Lung (tissue), 16 donors: ENCODE results near the gene ANKRD13D. TPM values are rescaled to one million over a fixed set of nuclear protein-coding genes. Genes with fewer than 3 reads are reported as not detected.

Source experiments
- ATAC-seq: fragments of 200-7000 bp; cut with Tn5 transposase; one replicate; pipeline ENCODE4 v1.9.1; 2020; ENCODE audit warnings: moderate number of reproducible peaks; ENCODE audit not compliant: insufficient read depth, low FRiP score
- DNase-seq, 3 donors: peaks; one replicate each; pipeline ENCODE4 v3.0.0-alpha.2; 2013 to 2017
- H3K27ac ChIP-seq, 2 donors: one replicate each; pipeline ENCODE4 v1.5.1; 2013; ENCODE audit warnings: mild to moderate bottlenecking in 2 of 2, moderate library complexity in 2 of 2, control low read depth in 1 of 2, inconsistent platforms in 1 of 2, low read depth in 1 of 2, low read length in 1 of 2
- H3K27me3 ChIP-seq, 3 donors: one replicate each; pipeline ENCODE4 v1.5.1; 2013; ENCODE audit warnings: low read length in 2 of 3; ENCODE audit not compliant: control insufficient read depth in 3 of 3, insufficient read depth in 3 of 3
- H3K36me3 ChIP-seq, 4 donors: one replicate each; pipeline ENCODE4 v1.5.1; 2013; ENCODE audit warnings: low read length in 4 of 4, mild to moderate bottlenecking in 1 of 4, moderate library complexity in 1 of 4; ENCODE audit not compliant: control insufficient read depth in 4 of 4, insufficient read depth in 4 of 4
- H3K4me1 ChIP-seq, 5 donors: one replicate each; pipeline ENCODE4 v1.5.1; 2013; ENCODE audit warnings: low read length in 5 of 5, mild to moderate bottlenecking in 2 of 5, moderate library complexity in 1 of 5; ENCODE audit not compliant: control insufficient read depth in 5 of 5, insufficient read depth in 5 of 5
- H3K4me3 ChIP-seq: one replicate; pipeline ENCODE4 v1.5.1; 2013; ENCODE audit warnings: mild to moderate bottlenecking, control low read depth, moderate library complexity
- H3K9ac ChIP-seq, 2 donors: one replicate each; pipeline ENCODE4 v1.5.1; 2013; ENCODE audit warnings: low read length in 2 of 2, control low read depth in 1 of 2; ENCODE audit not compliant: insufficient read depth in 1 of 2
- H3K9me3 ChIP-seq, 4 donors: one replicate each; pipeline ENCODE4 v1.5.1; 2013; ENCODE audit warnings: low read length in 3 of 4, mild to moderate bottlenecking in 1 of 4, moderate library complexity in 1 of 4; ENCODE audit not compliant: control insufficient read depth in 4 of 4, insufficient read depth in 3 of 4
- CTCF ChIP-seq: IDR thresholded peaks from 2 replicates; pipeline ENCODE4 v1.5.1; 2012; ENCODE audit warnings: mild to moderate bottlenecking; ENCODE audit errors: control extremely low read depth, extremely low read depth
- WGBS, 2 donors: extraction: QIAGEN DNeasy Blood & Tissue Kit; methylation state at CpG; one replicate each; pipeline ENCODE4 v1.1.7; 2013; 5-methylcytosine and 5-hydroxymethylcytosine counted together
- long read RNA-seq, 5 donors: transcript quantifications; one replicate each; lab custom pipeline, GENCODE V29; 2026
- polyA plus RNA-seq, 2 donors: library from polyadenylated mRNA; stranded (reverse); fragments of 200-250 nt; gene quantifications; one replicate each; pipeline ENCODE4 v1.2.1, GENCODE V29; 2013
- total RNA-seq, 2 donors: library from RNA; depleted of rRNA in 1 of 2; stranded (reverse); fragments of >200 nt in 1 of 2; gene quantifications; one replicate each; pipeline ENCODE4 v1.2.1, GENCODE V29; 2014 to 2021
- donor health status: control.
- donor health status: control.
- donor health status: Bipolar disorder and iron deficiency.
- donor health status: healthy.
- donor health status: DM: yes; HTN: yes; CAD: no.

Gene ANKRD13D
- 10 to 100 TPM; 35.9 to 86.2 TPM for total RNA-seq
- polyA plus RNA-seq = 10 to 100 TPM; 55.8 to 65.3 TPM
- long read RNA-seq, donor 1, transcript ANKRD13D-202 (15 exons, 2,881 nt) = major isoform, 5 of 6 reads
- long read RNA-seq, donor 1, partial matches to known transcripts = 0 of 6 reads
- long read RNA-seq, donor 1, other reads (novel, unspliced or antisense) = 0 of 6 reads
- long read RNA-seq, donor 2, partial matches to known transcripts = 0 of 1 reads
- long read RNA-seq, donor 2, other reads (novel, unspliced or antisense) = 0 of 1 reads
- long read RNA-seq, donor 3, partial matches to known transcripts = 0 of 2 reads
- long read RNA-seq, donor 3, other reads (novel, unspliced or antisense) = 0 of 2 reads
- long read RNA-seq, donor 4, partial matches to known transcripts = 0 of 4 reads
- long read RNA-seq, donor 4, other reads (novel, unspliced or antisense) = 0 of 4 reads
- long read RNA-seq, donor 5, partial matches to known transcripts = 6 of 8 reads
- long read RNA-seq, donor 5, other reads (novel, unspliced or antisense) = 0 of 8 reads

GRCh38 chr11:67289226-67289650 is at the start of gene ANKRD13D:
ANKRD13D (plus strand) TSS chr11:67289303; CDS start chr11:67289461, 158 bp downstream.
- DNase-seq (no peak), ATAC-seq (no peak)
- WGBS, 2 donors = 0 to 1% methylated on average over 12 to 56 of the region's 56 CpGs
- H3K4me3 ChIP-seq = peak within 1 kb of the TSS; percentile 72
- H3K9me3 ChIP-seq = peaks cover 0 to under 1% (median 0%) of the 10 kb centered on the region in 4 donors
- H3K27ac ChIP-seq = peak within 1 kb of the TSS; percentile 92 to 96
- no peaks in the 10 kb centered on the region for H3K27me3 ChIP-seq
- peak within 1 kb of the TSS; percentile 63 to 83 for H3K9ac ChIP-seq
- H3K36me3 ChIP-seq = peaks cover 0 to 43% (median 27%) of the 10 kb centered on the region in 4 donors
- H3K4me1 ChIP-seq = peaks cover 0 to 31% (median 9%) of the 10 kb centered on the region in 5 donors
- no peak for TF ChIP-seq CTCF

- Histone ChIP-seq H3K4me1 (peaks cover 2 to 33% (median 13%) of the 10 kb centered on the region in 5 donors), H3K4me3 (peak overlapping the region; percentile 66), H3K9me3 (no peaks in the 10 kb centered on the region), H3K36me3 (peaks cover 5 to 22% (median 7%) of the 10 kb centered on the region in 4 donors), H3K27me3 (no peaks in the 10 kb centered on the region), H3K9ac (peak overlapping the region; percentile 95 to 96), H3K27ac (peak overlapping the region; percentile 91 to 93)
- TF ChIP-seq CTCF = no peak
- DNase-seq (peak; percentile 99), ATAC-seq (peak; percentile 96)
- 0% methylated on average over 31 of the region's 31 CpGs for WGBS, 2 donors
Measured at GRCh38 chr11:67239783-67240575, 49.1 kb upstream of the ANKRD13D start.

GRCh38 chr11:67240576-67241389 is 48.3 kb upstream of the ANKRD13D start:
- Histone ChIP-seq H3K27me3 (no peaks in the 10 kb centered on the region), H3K4me1 (peaks cover 2 to 33% (median 13%) of the 10 kb centered on the region in 5 donors)

More at GRCh38 chr11:67240576-67241389, 48.3 kb upstream of the ANKRD13D start:
- WGBS, 2 donors = 2% methylated on average over 16 of the region's 16 CpGs
- TF ChIP-seq CTCF = no peak
- H3K9ac ChIP-seq = peak overlapping the region; percentile 95 to 96
- peak; percentile 15 for ATAC-seq
- DNase-seq = peak; percentile 76 to 86 (median 82)
- peak overlapping the region; percentile 91 to 93 for H3K27ac ChIP-seq
- H3K9me3 ChIP-seq = no peaks in the 10 kb centered on the region
- H3K4me3 ChIP-seq = peak overlapping the region; percentile 66
- H3K36me3 ChIP-seq = peaks cover 11 to 28% (median 14%) of the 10 kb centered on the region in 4 donors
